ENCODE measurements around the gene NEGR1. TPM values are rescaled to one million over a fixed set of nuclear protein-coding genes. Genes with fewer than 3 reads are reported as not detected.

Gene NEGR1
- total and polyA plus RNA-seq, 12 donors = 2.3 to 18.3 (median 5.2) TPM

GRCh38 chr1:71657891-71658679 lies 624.3 kb downstream of the NEGR1 start:
- Histone ChIP-seq H3K4me1 (peaks cover 0 to 5% (median 0%) of the 10 kb centered on the region in 9 donors), H3K9me3 (no peaks in the 10 kb centered on the region), H3K4me3 (no peak overlapping the region), H3K27me3 (no peaks in the 10 kb centered on the region), H3K36me3 (no peaks in the 10 kb centered on the region), H3K27ac (no peak overlapping the region)
- 56 to 68% methylated on average over 4 of the region's 4 CpGs for WGBS, 2 donors
- DNase-seq (peak in 1 of 2 donors; percentile 6), ATAC-seq (peak in 4 of 8 donors; percentile 14 to 49 (median 36))
- intact Hi-C loops (cut with DNase I) = no loop called here
- TF ChIP-seq, protein P1, sequence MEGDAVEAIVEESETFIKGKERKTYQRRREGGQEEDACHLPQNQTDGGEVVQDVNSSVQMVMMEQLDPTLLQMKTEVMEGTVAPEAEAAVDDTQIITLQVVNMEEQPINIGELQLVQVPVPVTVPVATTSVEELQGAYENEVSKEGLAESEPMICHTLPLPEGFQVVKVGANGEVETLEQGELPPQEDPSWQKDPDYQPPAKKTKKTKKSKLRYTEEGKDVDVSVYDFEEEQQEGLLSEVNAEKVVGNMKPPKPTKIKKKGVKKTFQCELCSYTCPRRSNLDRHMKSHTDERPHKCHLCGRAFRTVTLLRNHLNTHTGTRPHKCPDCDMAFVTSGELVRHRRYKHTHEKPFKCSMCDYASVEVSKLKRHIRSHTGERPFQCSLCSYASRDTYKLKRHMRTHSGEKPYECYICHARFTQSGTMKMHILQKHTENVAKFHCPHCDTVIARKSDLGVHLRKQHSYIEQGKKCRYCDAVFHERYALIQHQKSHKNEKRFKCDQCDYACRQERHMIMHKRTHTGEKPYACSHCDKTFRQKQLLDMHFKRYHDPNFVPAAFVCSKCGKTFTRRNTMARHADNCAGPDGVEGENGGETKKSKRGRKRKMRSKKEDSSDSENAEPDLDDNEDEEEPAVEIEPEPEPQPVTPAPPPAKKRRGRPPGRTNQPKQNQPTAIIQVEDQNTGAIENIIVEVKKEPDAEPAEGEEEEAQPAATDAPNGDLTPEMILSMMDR (IDR thresholded peaks at IDR 0.05) = no peak

DNA sequence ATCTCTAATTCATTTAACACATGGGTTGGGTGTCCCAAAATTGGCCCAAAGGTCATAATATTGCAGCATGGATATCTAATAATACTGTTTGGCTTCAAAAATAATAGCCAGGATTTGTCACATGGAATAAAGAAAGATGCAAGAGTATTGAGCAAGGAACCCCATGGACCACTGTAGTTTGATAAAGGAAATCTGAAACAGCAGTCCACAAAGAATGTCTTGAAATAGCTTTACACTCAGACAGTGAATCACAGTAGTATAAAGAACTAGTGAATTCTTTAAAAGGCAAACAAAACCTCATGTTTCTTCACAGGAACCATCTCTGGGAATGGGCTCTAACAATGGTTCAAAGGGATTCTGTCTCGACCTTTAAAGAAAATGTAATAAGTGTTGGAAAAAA lies 625.4 kb downstream of the NEGR1 start:
- H3K27ac ChIP-seq = no peak overlapping the region
- 84 to 86% methylated on average over 1 of the region's 1 CpG for WGBS, 2 donors
- ATAC-seq = no peak
- no peaks in the 10 kb centered on the region for H3K9me3 ChIP-seq
- peaks cover 0 to 5% (median 0%) of the 10 kb centered on the region in 9 donors for H3K4me1 ChIP-seq
- H3K4me3 ChIP-seq = no peak overlapping the region
- H3K27me3 ChIP-seq = no peaks in the 10 kb centered on the region
- no peak for DNase-seq
- intact Hi-C loops (cut with DNase I) = no loop called here
- H3K36me3 ChIP-seq = no peaks in the 10 kb centered on the region
- TF ChIP-seq, protein P1 (IDR thresholded peaks at IDR 0.05) = no peak

DNA sequence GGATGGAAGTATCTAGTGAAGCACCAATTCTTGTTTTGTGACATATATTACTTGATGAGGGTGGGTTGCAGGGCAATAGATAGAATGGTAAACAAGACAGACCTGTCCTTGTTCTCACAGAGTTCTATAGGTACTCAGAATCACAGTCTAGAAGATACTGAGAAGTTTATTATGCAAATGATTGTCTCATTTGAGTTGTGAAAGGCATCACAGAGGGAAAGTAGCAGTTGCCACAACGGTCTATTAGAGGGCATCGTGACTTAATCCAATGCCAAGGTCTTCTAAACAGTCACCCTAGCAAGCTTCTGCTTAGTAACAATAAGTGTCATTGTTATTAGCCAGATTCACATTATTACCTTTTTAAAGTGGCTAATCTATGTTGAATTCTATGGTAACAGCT lies 626.7 kb downstream of the NEGR1 start:
- no peak overlapping the region for H3K27ac ChIP-seq
- no peaks in the 10 kb centered on the region for H3K36me3 ChIP-seq
- ATAC-seq (no peak), DNase-seq (no peak)
- H3K4me1 ChIP-seq = peaks cover 0 to 5% (median 0%) of the 10 kb centered on the region in 9 donors
- intact Hi-C loops (cut with DNase I) = no loop called here
- no peaks in the 10 kb centered on the region for H3K9me3 ChIP-seq
- TF ChIP-seq, protein P1 (IDR thresholded peaks at IDR 0.05) = no peak
- no peak overlapping the region for H3K4me3 ChIP-seq
- H3K27me3 ChIP-seq = no peaks in the 10 kb centered on the region
- WGBS, 2 donors = 80 to 85% methylated on average over 2 of the region's 2 CpGs

DNA sequence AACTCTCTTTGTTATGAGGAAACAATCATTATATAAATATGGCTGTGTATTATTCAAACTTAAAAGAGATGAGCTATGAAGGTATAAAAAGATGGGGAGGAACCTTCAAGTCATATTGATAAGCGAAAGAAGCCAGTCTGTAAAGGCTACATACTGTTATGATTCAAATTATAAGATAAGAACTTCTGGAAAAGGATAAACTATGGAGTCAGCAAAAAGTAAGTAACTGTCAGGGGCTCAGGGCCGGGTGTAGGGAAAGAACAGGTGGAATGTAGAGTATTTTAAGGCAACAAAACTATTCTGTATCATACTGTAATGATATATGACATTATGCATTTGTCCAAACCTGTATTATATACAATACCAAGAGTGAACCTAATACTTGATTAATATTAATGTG lies 628.4 kb downstream of the NEGR1 start:
- intact Hi-C loops (cut with DNase I) = no loop called here
- Histone ChIP-seq H3K9me3 (no peaks in the 10 kb centered on the region), H3K4me3 (no peak overlapping the region), H3K27ac (no peak overlapping the region), H3K27me3 (no peaks in the 10 kb centered on the region), H3K36me3 (no peaks in the 10 kb centered on the region), H3K4me1 (peaks cover 0 to 10% (median 0%) of the 10 kb centered on the region in 9 donors)
- no peak for ATAC-seq
- TF ChIP-seq, protein P1 (IDR thresholded peaks at IDR 0.05) = no peak
- no peak for DNase-seq
- 73 to 75% methylated on average over 2 of the region's 2 CpGs for WGBS, 2 donors

Data from heart right ventricle (tissue), 16 donors.